Ishikawa (cell line): ENCODE results near the gene SHC4.

Source experiments
- CEBPB ChIP-seq: IDR thresholded peaks from 2 replicates; pipeline ENCODE4 v1.6.1; 2012
- CREB1 ChIP-seq: IDR thresholded peaks from 2 replicates; pipeline ENCODE4 v1.6.1; 2012; ENCODE audit warnings: low read depth
- EGR1 ChIP-seq: IDR thresholded peaks from 2 replicates; pipeline ENCODE4 v1.6.1; 2012
- EP300 ChIP-seq: IDR thresholded peaks from 2 replicates; pipeline ENCODE4 v1.6.1; 2012; ENCODE audit warnings: borderline replicate concordance
- FOXM1 ChIP-seq: IDR thresholded peaks from 2 replicates; pipeline ENCODE4 v1.6.1; 2012; ENCODE audit warnings: low read depth, borderline replicate concordance
- NFIC ChIP-seq: IDR thresholded peaks from 2 replicates; pipeline ENCODE4 v1.6.1; 2012
- RAD21 ChIP-seq: IDR thresholded peaks from 2 replicates; pipeline ENCODE4 v1.6.1; 2012; ENCODE audit warnings: low read depth
- TAF1 ChIP-seq: IDR thresholded peaks from 2 replicates; pipeline ENCODE4 v1.6.1; 2012; ENCODE audit warnings: low read depth, mild to moderate bottlenecking
- TCF12 ChIP-seq: IDR thresholded peaks from 2 replicates; pipeline ENCODE4 v1.6.1; 2012; ENCODE audit warnings: low read depth
- TEAD4 ChIP-seq: IDR thresholded peaks from 2 replicates; pipeline ENCODE4 v1.6.1; 2012
- YY1 ChIP-seq: IDR thresholded peaks from 2 replicates; pipeline ENCODE4 v1.6.1; 2012; ENCODE audit warnings: low read depth
- ZBTB7A ChIP-seq: IDR thresholded peaks from 2 replicates; pipeline ENCODE4 v1.6.1; 2012; ENCODE audit warnings: low read depth
- TF ChIP-seq, protein P1 (sequence below): IDR thresholded peaks from 2 replicates; pipeline ENCODE4 v1.6.1; 2012
- TF ChIP-seq, protein P2 (sequence below): IDR thresholded peaks from 2 replicates; pipeline ENCODE4 v1.6.1; 2012
- TF ChIP-seq, protein P3 (sequence below): IDR thresholded peaks from 2 replicates; pipeline ENCODE4 v1.6.1; 2012; ENCODE audit warnings: low read depth, mild to moderate bottlenecking

Gene SHC4

DNA sequence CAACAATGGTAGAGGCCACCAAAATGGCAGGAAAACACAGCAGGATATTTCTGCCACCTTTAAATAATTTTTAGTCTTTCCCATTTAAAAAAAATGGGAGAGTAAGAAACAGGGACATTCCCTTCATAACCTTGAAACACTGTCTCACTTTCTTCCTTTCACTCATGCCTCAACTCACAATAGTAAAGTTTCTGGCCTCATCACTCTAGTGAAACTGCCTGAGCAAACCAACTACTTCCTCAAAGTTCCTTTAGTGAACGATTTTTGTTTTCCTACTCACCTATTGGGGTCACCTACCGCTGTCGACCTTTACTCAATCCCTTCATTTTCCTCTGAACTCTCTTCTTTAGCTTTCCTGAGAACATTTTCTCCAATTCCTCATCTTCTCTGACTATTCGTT, 33.0 kb downstream of the SHC4 start:
- TF ChIP-seq TEAD4 (no peak), RAD21 (no peak), NFIC (no peak)
- TF ChIP-seq, protein P1, sequence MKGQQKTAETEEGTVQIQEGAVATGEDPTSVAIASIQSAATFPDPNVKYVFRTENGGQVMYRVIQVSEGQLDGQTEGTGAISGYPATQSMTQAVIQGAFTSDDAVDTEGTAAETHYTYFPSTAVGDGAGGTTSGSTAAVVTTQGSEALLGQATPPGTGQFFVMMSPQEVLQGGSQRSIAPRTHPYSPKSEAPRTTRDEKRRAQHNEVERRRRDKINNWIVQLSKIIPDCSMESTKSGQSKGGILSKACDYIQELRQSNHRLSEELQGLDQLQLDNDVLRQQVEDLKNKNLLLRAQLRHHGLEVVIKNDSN: no peak
- TF ChIP-seq, protein P2, sequence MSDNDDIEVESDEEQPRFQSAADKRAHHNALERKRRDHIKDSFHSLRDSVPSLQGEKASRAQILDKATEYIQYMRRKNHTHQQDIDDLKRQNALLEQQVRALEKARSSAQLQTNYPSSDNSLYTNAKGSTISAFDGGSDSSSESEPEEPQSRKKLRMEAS: no peak

DNA sequence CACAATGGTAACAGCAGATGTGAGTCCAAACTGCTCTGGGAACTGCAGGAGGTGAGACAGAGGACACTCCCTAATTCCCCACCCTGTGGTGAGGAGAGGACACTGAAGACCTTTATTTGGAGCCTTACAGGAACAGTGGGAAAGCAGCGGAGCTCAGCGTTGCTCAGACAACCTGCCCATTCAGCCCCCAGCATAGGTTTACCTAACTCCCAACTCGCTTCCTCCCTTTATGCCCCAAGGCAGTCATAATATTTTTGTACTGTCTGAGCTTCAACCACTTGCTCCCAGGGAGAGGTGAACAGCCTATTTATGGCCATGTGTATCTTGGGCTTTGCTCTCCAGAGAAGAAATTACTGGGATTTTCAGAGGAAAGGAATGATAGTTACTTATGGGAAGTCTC, 34.1 kb downstream of the SHC4 start:
- TF ChIP-seq YY1 (no peak), CREB1 (no peak), TAF1 (no peak), CEBPB (no peak), TEAD4 (no peak), ZBTB7A (no peak), TCF12 (no peak), FOXM1 (no peak), NFIC (no peak), EGR1 (no peak), EP300 (no peak), RAD21 (no peak)
- TF ChIP-seq, protein P2: no peak
- TF ChIP-seq, protein P3, sequence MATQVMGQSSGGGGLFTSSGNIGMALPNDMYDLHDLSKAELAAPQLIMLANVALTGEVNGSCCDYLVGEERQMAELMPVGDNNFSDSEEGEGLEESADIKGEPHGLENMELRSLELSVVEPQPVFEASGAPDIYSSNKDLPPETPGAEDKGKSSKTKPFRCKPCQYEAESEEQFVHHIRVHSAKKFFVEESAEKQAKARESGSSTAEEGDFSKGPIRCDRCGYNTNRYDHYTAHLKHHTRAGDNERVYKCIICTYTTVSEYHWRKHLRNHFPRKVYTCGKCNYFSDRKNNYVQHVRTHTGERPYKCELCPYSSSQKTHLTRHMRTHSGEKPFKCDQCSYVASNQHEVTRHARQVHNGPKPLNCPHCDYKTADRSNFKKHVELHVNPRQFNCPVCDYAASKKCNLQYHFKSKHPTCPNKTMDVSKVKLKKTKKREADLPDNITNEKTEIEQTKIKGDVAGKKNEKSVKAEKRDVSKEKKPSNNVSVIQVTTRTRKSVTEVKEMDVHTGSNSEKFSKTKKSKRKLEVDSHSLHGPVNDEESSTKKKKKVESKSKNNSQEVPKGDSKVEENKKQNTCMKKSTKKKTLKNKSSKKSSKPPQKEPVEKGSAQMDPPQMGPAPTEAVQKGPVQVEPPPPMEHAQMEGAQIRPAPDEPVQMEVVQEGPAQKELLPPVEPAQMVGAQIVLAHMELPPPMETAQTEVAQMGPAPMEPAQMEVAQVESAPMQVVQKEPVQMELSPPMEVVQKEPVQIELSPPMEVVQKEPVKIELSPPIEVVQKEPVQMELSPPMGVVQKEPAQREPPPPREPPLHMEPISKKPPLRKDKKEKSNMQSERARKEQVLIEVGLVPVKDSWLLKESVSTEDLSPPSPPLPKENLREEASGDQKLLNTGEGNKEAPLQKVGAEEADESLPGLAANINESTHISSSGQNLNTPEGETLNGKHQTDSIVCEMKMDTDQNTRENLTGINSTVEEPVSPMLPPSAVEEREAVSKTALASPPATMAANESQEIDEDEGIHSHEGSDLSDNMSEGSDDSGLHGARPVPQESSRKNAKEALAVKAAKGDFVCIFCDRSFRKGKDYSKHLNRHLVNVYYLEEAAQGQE: no peak
- TF ChIP-seq, protein P1: no peak

DNA sequence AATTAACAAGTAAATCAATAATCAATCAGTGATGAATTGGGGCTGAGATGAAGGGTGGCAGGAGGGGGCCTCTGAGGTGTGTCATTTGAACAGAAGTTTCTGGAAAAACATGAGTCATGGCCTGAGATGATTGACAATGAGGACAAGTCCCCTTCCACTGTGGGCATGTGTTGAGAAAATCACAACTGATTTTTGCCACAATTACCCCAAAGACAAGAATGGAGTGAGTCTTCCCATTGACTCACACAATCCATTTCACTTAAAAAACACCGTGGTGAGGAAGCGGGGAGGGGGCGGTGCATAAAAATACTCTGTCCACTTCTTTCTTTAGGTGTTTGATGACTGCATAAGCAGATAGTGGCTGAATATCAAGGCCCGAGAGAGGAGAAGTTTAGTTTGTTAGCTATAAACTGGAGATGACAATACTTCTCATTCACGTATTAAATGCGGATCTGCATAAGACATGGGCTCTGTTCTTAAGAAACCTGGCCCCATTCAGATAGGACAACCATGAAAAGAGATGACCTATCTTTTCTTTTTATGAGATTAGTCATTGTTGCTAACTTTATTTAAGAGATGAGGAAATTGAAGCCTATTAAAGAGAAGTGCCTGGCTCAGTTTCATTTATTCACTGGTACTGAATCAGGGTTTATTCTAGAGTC, 34.7 kb downstream of the SHC4 start:
- TF ChIP-seq CREB1: no peak
- no peak for TF ChIP-seq YY1

DNA sequence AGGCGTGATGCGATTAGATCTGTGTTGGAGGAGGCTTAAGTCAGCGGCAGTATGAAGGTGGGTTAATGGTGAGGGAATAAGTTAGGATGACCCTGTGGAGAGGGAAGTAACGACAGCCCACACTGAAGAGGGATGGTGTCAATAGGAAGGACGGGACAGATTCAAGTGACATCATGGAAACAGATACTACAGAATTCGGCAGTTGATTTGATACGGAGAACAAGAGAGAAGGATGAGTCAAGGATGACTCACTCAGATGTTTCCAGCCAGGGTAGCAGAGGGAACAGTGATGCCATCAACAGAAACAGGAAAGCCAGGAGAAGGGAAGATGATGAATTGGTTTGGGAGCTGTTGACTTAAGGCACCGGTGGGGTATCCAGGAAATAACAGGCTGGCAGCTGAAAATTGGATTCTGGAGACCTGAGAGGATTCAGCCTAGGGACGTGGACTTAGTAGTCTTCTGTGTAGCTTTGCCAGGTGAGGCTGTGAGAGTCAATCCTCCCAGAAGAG, 38.0 kb downstream of the SHC4 start:
- TF ChIP-seq TEAD4 (no peak), CREB1 (no peak), YY1 (no peak), CEBPB (no peak), NFIC (no peak), TAF1 (no peak), FOXM1 (no peak), TCF12 (no peak), EP300 (no peak), EGR1 (no peak), ZBTB7A (no peak)
- TF ChIP-seq, protein P2: no peak
- TF ChIP-seq, protein P3: no peak
- TF ChIP-seq, protein P1: no peak

DNA sequence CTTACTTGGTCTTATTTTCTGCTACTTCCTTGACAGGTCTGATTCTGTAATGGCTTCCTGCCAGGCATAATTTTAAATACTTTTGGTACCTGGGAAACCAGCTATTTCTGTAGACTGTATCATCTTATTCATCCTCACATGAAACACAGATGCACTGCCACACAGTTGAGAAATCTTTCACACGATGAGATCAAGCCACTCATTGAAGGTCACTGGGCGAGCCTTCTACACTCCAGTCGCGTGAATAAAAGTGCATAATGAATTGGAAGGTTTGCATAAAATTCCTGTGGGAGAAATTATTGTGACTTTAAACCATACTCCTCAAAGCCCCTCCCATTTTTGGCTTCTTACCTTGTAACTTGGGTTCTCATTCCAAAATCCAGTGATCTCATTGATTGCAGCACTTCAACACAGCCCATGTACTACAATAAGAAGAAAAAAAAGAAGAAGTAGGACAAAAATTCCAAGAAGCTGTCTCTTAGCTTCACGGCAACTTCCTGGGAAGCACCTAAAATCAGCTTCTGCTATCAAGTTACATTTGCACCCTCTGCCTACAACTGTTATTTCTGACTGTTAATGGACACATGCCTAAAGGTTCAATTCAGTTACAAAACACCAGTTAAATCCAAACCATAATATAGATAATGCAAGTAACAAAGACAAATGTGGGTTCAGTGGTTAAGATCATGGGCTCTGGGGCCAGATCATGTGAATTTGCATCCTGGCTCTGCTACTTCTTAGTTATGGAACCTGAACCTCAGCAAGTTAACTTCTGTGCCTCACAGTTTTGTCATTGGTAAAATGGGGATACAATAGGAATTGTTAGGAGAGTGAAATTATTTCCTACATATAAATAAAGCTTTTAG, 39.0 kb downstream of the SHC4 start:
- TF ChIP-seq, protein P3: no peak
- no peak for TF ChIP-seq ZBTB7A
- TF ChIP-seq TAF1: no peak
- TF ChIP-seq TEAD4: no peak
- no peak for TF ChIP-seq FOXM1
- TF ChIP-seq, protein P1: no peak
- no peak for TF ChIP-seq NFIC
- no peak for TF ChIP-seq EP300
- no peak for TF ChIP-seq CEBPB
